ENCODE data around the gene PRSS35.
"Not testable (repeated sequence)": the region's sequence is repeated elsewhere in the genome, so short reads cannot be mapped to it uniquely, and the experiment has no call there.

Gene PRSS35

GRCh38 chr6:83546636-83547035, 34.3 kb downstream of the PRSS35 start:
- no peak overlapping the region for H3K27ac ChIP-seq
- TF ChIP-seq CTCF (IDR thresholded peaks at IDR 0.05) (no peak), ZFX (IDR thresholded peaks at IDR 0.05; ENCODE audit: borderline replicate concordance) (no peak)

GRCh38 chr6:83550482-83550881, 38.1 kb downstream of the PRSS35 start:
- not testable (repeated sequence) for H3K27ac ChIP-seq

DNA sequence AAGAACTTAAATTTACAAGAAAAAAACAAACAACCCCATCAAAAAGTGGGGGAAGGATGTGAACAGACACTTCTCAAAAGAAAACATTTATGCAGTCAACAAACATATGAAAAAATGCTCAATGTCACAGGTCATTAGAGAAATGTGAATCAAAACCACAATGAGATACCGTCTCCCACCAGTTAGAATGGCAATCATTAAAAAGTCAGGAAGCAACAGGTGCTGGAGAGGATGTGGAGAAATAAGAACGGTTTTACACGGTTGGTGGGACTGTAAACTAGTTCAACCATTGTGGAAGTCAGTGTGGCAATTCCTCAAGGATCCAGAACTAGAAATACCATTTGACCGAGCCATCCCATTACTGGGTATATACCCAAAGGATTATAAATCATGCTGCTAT, 39.4 kb downstream of the PRSS35 start:
- H3K27ac ChIP-seq = not testable (repeated sequence)

GRCh38 chr6:83556871-83557270, 44.5 kb downstream of the PRSS35 start:
- TF ChIP-seq CTCF (IDR thresholded peaks at IDR 0.05) (no peak), ZFX (IDR thresholded peaks at IDR 0.05; ENCODE audit: borderline replicate concordance) (no peak)
- H3K27ac ChIP-seq = no peak overlapping the region

GRCh38 chr6:83558975-83559374, 46.6 kb downstream of the PRSS35 start:
- TF ChIP-seq CTCF (IDR thresholded peaks at IDR 0.05) (no peak), ZFX (IDR thresholded peaks at IDR 0.05; ENCODE audit: borderline replicate concordance) (no peak)
- H3K27ac ChIP-seq = no peak overlapping the region

DNA sequence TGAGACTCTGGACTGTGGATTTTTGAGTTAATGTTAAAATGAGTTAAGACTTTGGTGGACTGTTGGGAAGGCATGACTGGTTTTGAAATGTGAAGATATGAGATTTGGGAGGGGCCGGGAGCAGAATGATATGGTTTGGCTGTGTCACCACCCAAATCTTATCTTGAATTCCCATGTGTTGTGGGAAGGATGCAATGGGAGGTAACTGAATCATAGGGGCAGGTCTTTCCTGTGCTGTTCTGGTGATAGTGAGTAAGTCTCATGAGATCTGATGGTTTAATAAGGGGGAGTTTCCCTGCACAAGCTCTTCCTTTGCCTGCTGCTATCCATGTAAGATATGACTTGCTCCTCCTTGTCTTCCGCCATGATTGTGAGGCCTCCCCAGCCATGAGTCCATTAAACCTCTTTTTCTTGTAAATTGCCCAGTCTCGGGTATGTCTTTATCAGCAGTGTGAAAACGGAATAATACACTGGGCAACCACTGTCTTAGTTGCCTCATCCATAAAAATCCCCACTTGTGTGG, 59.4 kb downstream of the PRSS35 start:
- H3K27ac ChIP-seq = not testable (repeated sequence)

- TF ChIP-seq CTCF (IDR thresholded peaks at IDR 0.05) (no peak), ZFX (IDR thresholded peaks at IDR 0.05; ENCODE audit: borderline replicate concordance) (no peak)
- H3K27ac ChIP-seq = no peak overlapping the region
These were observed 62.4 kb downstream of the PRSS35 start for GRCh38 chr6:83574783-83575182.

Data from 22Rv1 (cell line).